GF-D8 (cell line): ENCODE data around the gene KLLN.
A peak's percentile ranks its signal among the peaks of the same experiment; 100 is the strongest.
"Not testable (repeated sequence)": the region's sequence is repeated elsewhere in the genome, so short reads cannot be mapped to it uniquely, and the experiment has no call there.

Experiments used
- DNase-seq: peaks from one replicate; lab custom pipeline; 2025; lab: John Stamatoyannopoulos, UW

Gene KLLN

DNA sequence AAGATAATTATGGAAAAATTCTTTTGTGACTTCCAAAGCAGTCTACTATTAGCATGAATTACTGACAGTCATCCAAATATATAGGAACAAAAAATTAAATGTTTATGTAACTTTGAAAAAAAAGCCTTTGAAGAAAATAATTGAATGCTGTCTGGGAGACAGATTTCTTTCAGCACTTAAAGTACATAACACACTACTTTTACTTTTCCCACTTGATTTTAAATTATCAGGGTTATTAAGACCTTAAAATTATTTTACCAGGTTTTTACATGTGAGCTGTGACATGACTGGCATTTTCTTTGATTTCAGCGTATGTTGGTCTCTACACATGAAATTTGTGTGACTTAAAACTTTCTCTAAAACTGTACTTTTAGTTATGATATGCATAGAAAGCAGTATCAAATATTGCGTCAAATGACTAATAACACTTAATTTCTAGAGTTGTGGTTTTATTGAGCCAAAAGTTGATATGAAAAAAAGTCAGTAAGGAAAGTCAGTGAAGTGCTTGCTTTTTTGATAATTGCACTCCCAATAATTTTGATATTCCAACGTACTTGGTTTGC is 3.2 kb upstream of the KLLN start:
- DNase-seq: no peak

DNA sequence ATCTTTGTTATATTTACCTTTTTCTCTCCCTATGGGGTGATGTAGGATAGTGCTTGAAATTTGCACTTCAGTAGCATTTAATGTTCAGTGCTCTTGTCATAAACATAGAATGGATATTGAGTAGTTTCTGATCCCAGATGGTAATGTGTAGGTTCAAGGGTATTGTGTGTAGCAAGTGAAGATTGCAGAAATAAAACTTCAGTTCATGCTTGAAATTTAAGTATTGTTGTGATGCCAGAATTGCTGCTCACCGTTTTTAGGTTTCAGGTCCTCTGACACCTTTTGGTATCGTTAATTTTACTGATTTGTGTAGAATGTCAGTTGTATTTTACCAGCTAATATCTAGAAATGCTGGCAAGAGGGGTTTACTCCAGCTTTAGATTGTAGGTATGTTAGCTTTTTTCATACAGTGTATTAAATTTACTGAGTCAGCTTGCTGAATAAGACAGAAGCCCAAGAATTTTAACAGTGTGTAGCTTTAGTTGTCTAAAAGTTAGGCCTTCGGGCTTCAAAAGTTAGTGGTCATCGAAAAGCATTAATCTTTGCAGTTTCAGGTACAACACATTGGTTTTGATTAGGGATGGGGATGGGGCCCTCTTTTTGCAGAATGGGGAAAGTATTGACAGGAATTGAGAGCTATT is 2.0 kb upstream of the KLLN start:
- DNase-seq: no peak

DNA sequence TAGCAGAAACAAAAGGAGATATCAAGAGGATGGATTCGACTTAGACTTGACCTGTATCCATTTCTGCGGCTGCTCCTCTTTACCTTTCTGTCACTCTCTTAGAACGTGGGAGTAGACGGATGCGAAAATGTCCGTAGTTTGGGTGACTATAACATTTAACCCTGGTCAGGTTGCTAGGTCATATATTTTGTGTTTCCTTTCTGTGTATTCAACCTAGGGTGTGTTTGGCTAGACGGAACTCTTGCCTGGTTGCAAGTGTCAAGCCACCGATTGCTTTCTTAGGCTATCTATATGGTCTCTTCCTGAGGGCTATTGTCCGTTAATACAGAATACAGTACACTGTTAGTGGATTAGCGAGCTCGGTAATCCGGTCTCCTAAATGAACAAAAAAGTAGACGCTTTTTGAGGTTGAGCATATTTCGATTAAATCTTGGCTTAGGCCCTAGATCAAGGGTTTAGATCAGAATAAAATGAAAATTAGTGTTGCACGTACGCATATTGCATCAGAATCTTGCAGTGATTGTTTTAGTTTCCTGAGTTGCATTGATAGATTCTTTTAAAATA is 1.2 kb upstream of the KLLN start:
- no peak for DNase-seq

DNA sequence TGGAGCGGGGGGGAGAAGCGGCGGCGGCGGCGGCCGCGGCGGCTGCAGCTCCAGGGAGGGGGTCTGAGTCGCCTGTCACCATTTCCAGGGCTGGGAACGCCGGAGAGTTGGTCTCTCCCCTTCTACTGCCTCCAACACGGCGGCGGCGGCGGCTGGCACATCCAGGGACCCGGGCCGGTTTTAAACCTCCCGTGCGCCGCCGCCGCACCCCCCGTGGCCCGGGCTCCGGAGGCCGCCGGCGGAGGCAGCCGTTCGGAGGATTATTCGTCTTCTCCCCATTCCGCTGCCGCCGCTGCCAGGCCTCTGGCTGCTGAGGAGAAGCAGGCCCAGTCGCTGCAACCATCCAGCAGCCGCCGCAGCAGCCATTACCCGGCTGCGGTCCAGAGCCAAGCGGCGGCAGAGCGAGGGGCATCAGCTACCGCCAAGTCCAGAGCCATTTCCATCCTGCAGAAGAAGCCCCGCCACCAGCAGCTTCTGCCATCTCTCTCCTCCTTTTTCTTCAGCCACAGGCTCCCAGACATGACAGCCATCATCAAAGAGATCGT is 690 bp upstream of the KLLN start:
- DNase-seq: not testable (repeated sequence)

DNA sequence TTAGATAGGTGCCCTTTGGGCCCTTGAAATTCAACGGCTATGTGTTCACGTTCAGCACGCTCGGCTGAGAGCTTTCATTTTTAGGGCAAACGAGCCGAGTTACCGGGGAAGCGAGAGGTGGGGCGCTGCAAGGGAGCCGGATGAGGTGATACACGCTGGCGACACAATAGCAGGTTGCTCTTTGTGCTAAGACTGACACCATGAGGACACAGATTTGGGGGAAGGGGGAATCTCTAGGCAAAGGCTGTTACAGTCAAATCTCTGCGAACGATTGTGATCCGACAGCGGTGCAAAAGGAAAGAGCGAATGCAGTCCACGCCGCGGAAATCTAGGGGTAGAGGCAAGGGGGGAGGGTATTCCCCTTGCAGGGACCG is 667 bp downstream of the KLLN start:
- no peak for DNase-seq

- peak; percentile 95 for DNase-seq
These were observed 1.2 kb downstream of the KLLN start for GRCh38 chr10:87861953-87862678.

- peak; percentile 53 for DNase-seq
These were observed 1.8 kb downstream of the KLLN start for GRCh38 chr10:87861566-87861952.

DNA sequence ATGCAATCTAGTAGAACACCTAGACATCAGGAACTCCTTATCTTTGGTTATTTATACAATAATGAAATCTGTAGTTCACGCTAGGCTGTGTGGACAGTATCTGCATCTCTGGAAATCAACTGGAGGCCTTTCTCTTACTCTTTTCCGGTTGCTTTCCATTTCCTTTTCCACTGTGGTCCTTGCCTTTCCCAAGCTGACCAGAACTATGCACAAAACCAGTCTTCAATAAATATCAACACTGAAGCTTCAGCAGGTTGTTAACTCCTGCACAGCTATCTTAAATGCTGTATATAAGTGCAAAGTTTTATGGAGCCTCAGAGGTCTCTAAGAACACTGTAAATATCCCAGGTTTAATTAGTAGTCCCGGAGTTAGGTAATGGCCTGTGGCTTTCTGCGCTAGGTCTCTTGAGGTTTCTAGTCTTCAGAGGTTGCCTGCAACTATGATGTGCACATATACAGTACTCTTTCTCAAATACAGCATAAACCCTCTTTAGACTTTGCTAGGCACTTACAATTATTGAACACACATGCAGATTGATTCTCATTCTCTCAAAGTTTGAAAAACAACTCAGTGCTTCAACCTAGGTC is 2.4 kb downstream of the KLLN start:
- peak; percentile 42 for DNase-seq

DNA sequence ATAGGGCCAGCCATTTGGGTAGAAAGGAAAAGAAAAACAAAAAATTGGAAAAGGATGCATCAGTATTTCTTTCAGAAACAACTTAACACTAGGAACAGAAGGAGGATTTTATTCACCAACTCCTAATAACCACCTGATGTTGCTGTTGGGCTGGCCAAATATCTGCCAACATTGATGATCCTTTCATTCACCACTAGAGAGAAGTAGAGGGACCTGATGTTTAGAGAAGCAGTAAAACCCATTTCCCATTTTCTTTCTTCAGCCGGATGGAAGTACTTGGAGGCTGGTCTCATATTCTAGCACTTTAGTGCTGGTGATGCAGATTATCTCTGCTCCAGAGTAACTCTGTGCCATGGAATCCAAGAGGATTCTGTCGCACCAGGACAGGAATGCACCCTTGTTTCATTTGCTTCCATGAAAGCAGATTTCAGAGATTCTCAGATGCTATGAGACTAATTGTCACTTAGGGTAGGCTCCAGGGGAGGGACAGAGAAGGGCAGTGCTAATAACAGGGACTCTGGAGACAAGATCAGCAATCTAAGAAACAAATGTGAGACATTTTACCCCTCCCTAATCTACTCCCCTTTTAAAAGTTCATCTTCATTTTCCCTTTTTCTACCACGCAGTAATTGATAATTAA is 3.1 kb downstream of the KLLN start:
- peak; percentile 75 for DNase-seq

- not testable (repeated sequence) for DNase-seq
These were observed 7.7 kb downstream of the KLLN start for GRCh38 chr10:87855665-87856064.

DNA sequence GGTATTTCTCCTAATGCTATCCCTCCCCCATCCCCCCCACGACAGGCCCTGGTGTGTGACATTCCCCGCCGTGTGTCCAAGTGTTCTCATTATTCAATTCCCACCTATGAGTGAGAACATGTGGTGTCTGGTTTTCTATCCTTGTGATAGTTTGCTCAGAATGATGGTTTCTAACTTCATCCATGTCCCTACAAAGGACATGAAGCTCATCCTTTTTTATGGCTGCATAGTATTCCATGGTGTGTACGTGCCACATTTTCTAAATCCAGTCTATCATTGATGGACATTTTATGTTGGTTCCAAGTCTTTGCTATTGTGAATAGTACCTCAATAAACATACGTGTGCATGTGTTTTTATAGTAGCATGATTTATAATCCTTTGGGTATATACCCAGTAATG is 8.1 kb downstream of the KLLN start:
- DNase-seq: not testable (repeated sequence)

GRCh38 chr10:87852089-87852488 is 11.2 kb downstream of the KLLN start:
- no peak for DNase-seq

- DNase-seq: peak; percentile 12
These were observed 12.6 kb downstream of the KLLN start for GRCh38 chr10:87850742-87851205.

DNA sequence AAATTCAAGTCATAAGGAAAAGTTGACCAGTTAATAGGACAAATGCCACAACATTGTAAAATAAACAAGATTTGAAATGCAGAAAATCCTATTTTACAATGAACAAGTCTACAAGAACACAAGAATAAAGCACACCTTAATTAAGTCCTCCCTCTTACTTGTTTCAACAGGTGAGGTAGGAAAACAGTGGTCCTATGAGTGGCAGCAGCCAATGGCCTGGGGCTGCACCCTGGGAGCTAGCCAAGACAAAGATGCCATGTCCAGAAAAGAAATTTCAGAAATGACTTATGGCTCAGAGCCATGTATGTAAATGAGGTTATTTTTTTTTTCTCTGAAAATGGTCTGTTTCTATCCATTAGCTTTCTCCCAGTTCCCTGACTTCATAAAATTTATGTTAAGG is 14.3 kb downstream of the KLLN start:
- DNase-seq: no peak

DNA sequence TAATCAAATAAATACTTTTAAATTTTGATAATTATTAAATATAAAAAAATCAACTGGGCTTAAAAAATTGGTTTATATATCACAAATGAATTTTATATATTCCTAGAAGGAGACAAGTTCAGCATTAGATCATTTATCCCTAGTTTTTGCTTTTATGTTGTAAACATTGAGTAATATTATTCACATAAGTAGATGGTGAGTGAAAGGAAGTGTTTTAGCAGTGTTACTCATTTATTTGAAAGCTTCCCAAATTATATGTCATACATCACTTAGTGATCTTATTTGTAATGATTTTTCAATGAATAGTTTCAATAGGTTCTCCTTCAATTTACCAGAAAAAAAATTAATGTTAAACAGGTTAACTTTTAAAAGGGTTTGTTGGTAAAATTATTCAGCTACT is 15.8 kb downstream of the KLLN start:
- no peak for DNase-seq

DNA sequence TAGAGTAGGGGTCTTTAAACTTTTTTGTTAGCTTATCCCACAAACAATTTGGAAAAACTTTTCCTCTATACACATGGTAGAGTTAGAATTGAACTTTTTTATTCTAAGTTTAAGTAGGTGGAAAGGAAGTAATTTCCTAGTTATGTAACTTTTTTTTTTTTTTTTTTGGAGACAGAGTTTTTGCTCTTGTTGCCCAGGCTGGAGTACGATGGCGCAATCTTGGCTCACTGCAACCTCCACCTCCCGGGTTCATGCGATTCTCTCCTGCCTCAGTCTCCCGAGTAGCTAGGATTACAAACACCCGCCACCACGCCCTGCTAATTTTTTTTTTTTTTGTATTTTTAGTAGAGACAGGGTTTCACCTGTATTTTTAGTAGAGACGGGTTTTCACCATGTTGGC is 16.6 kb downstream of the KLLN start:
- DNase-seq: not testable (repeated sequence)

- DNase-seq: no peak
These were observed 17.3 kb downstream of the KLLN start for GRCh38 chr10:87846023-87846422.

DNA sequence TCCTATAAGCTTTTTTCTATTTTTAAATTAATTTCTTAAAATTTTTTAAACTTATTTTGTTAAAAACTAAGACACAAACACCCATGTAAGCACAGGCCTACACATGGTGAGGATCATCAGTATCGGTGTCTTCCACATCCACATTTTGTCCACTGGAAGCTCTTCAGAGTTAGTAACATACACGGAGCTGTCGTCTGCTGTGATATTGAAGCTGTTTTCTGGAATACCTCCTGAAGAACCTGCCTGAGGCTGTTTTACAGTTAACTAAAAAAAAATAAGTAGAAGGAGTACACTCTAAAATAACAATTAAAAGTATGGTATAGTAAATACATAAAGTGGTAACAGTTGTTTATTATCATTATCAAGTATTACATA is 17.7 kb downstream of the KLLN start:
- no peak for DNase-seq

- DNase-seq: no peak
These were observed 18.3 kb downstream of the KLLN start for GRCh38 chr10:87844837-87845623.

GRCh38 chr10:87843714-87844113 is 19.6 kb downstream of the KLLN start:
- DNase-seq: no peak
